Panc1 (cell line): ENCODE measurements around the gene KRTAP6-1. TPM values are rescaled to one million over a fixed set of nuclear protein-coding genes. Genes with fewer than 3 reads are reported as not detected.

ENCODE experiments used
- ATAC-seq: fragments of 200-7000 bp; cut with Tn5 transposase; 2 replicates; pipeline ENCODE4 v1.9.1; 2020; ENCODE audit warnings: mild to moderate bottlenecking, moderate library complexity
- BruUV-seq: library from RNA; stranded (reverse); fragments of 400-500 nt; replicated peaks from 2 replicates; lab custom pipeline; 2021; lab: Mats Ljungman, UMichigan
- CTCF ChIA-PET: fragments of 300-600 bp; sonication (Branson Sonifier 250); formaldehyde crosslinking; loops from one replicate; lab custom pipeline; 2022; ENCODE audit warnings: antibody characterized with exemption; lab: Charles Lee
- POLR2A ChIA-PET: fragments of 300-600 bp; sonication (Branson Sonifier 250); formaldehyde crosslinking; loops from one replicate; lab custom pipeline; 2022; ENCODE audit warnings: antibody characterized with exemption; lab: Charles Lee
- DNase-seq: peaks from one replicate; pipeline ENCODE4 v3.0.0-alpha.2; 2010; ENCODE audit warnings: low read depth, low spot score
- H3K27ac ChIP-seq: 2 replicates; pipeline ENCODE4 v1.5.1; 2011; ENCODE audit warnings: mild to moderate bottlenecking, low read length, inconsistent platforms
- H3K27me3 ChIP-seq: fragments of 200-500 bp; sonication (Bioruptor generic); 2 replicates; pipeline ENCODE4 v1.6.0; 2014; ENCODE audit warnings: low read length, inconsistent platforms; ENCODE audit not compliant: control insufficient read depth, insufficient read depth
- H3K36me3 ChIP-seq: fragments of 200-500 bp; sonication (Bioruptor generic); 2 replicates; pipeline ENCODE4 v1.5.1; 2014; ENCODE audit warnings: inconsistent platforms, mild to moderate bottlenecking, low read length, moderate library complexity; ENCODE audit not compliant: control insufficient read depth, insufficient read depth
- H3K4me1 ChIP-seq: 2 replicates; pipeline ENCODE4 v1.5.1; 2011; ENCODE audit warnings: inconsistent platforms, mild to moderate bottlenecking, low read length, moderate library complexity; ENCODE audit not compliant: control insufficient read depth, insufficient read depth
- H3K4me3 ChIP-seq, 2 experiments: 2 replicates each; pipeline ENCODE4 v1.5.1; 2011 to 2012; ENCODE audit warnings: low read depth in 2 of 2, low read length in 2 of 2, mild to moderate bottlenecking in 2 of 2, inconsistent platforms in 1 of 2, moderate library complexity in 1 of 2
- H3K9me3 ChIP-seq: fragments of 200-500 bp; sonication (Bioruptor generic); 2 replicates; pipeline ENCODE4 v1.5.1; 2014; ENCODE audit warnings: low read depth, mild to moderate bottlenecking, inconsistent platforms, low read length, moderate library complexity; ENCODE audit not compliant: control insufficient read depth, insufficient read depth
- POLR2AphosphoS5 ChIP-seq: IDR thresholded peaks from 2 replicates; pipeline ENCODE4 v1.6.1; 2012; ENCODE audit warnings: mild to moderate bottlenecking, low read depth, low read length, moderate library complexity
- SIN3A ChIP-seq: IDR thresholded peaks from 2 replicates; pipeline ENCODE4 v1.6.1; 2012; ENCODE audit warnings: low read depth, mild to moderate bottlenecking, low read length, moderate library complexity, borderline replicate concordance; ENCODE audit not compliant: insufficient read depth
- TCF7L2 ChIP-seq: IDR thresholded peaks from 2 replicates; pipeline ENCODE4 v1.6.1; 2011; ENCODE audit warnings: mild to moderate bottlenecking, low read depth, low read length, inconsistent platforms
- in situ Hi-C: cut with HindIII; loops from 2 replicates; pipeline ENCODE4 v1.10.0; 2016; ENCODE audit warnings: low sequenced_read_pairs, low pct_unique_long_range_greater_than_20kb
- intact Hi-C: fragments of 100-400 bp; cut with micrococcal nuclease; formaldehyde crosslinking; loops from one replicate; pipeline ENCODE4 v1.10.0; 2022; ENCODE audit not compliant: unreplicated experiment
- total RNA-seq: library from RNA; stranded (reverse); gene quantifications from one replicate; pipeline ENCODE4 v1.2.1, GENCODE V29; 2021; ENCODE audit not compliant: unreplicated experiment
- TF ChIP-seq, protein P1 (sequence below), 2 experiments: IDR thresholded peaks; 2 replicates each; pipeline ENCODE4 v1.6.1; 2011 to 2012; ENCODE audit warnings: low read depth in 2 of 2, control low read depth in 1 of 2, low read length in 1 of 2, mild to moderate bottlenecking in 1 of 2, moderate library complexity in 1 of 2; ENCODE audit not compliant: insufficient read depth in 1 of 2
- TF ChIP-seq, protein P2 (sequence below): fragments of 450-650 bp; IDR thresholded peaks from 2 replicates; pipeline ENCODE4 v1.5.1; 2017; ENCODE audit warnings: mild to moderate bottlenecking

Gene KRTAP6-1
- total RNA-seq, 1 experiment from 2014 or later: not detected

DNA sequence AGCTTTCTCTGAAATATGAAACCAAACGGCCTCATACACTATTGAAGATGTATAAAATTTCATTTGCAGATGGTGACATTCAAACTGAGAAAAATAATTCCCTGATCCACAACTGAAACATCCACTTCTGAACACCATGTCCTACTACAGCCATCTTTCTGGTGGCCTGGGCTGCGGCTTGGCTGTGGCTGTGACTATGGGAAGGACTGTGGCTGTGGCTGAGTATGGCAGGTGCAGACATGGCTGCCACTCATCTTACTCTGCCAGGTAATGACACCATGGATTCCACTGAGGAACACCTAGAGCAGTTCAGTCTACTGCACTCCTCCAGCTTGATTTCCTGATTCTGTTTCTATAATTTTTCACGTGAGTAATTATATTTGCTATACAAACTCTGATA, 6.8 kb upstream of the KRTAP6-1 start, which contains the start of gene KRTAP20-4:
Gene KRTAP20-4 (plus strand): TSS at position 106 of the 400 bp plus-strand sequence.
- intact Hi-C loops: no loop called here
- DNase-seq (no peak), ATAC-seq (no peak)
- H3K9me3 ChIP-seq: no peaks in the 10 kb centered on the region
- POLR2A ChIA-PET: no interaction called here
- no peaks in the 10 kb centered on the region for H3K4me1 ChIP-seq
- no peak within 1 kb of the TSS for H3K4me3 ChIP-seq
- H3K27me3 ChIP-seq: no peaks in the 10 kb centered on the region
- CTCF ChIA-PET: no interaction called here
- in situ Hi-C loops: no loop called here
- no peak for TF ChIP-seq TCF7L2
- TF ChIP-seq, protein P1, sequence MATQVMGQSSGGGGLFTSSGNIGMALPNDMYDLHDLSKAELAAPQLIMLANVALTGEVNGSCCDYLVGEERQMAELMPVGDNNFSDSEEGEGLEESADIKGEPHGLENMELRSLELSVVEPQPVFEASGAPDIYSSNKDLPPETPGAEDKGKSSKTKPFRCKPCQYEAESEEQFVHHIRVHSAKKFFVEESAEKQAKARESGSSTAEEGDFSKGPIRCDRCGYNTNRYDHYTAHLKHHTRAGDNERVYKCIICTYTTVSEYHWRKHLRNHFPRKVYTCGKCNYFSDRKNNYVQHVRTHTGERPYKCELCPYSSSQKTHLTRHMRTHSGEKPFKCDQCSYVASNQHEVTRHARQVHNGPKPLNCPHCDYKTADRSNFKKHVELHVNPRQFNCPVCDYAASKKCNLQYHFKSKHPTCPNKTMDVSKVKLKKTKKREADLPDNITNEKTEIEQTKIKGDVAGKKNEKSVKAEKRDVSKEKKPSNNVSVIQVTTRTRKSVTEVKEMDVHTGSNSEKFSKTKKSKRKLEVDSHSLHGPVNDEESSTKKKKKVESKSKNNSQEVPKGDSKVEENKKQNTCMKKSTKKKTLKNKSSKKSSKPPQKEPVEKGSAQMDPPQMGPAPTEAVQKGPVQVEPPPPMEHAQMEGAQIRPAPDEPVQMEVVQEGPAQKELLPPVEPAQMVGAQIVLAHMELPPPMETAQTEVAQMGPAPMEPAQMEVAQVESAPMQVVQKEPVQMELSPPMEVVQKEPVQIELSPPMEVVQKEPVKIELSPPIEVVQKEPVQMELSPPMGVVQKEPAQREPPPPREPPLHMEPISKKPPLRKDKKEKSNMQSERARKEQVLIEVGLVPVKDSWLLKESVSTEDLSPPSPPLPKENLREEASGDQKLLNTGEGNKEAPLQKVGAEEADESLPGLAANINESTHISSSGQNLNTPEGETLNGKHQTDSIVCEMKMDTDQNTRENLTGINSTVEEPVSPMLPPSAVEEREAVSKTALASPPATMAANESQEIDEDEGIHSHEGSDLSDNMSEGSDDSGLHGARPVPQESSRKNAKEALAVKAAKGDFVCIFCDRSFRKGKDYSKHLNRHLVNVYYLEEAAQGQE (IDR thresholded peaks at IDR 0.05; ENCODE audit: insufficient read depth in 1 of 2, low read depth in 2 of 2, low read length in 1 of 2): no peak
- TF ChIP-seq, protein P2, sequence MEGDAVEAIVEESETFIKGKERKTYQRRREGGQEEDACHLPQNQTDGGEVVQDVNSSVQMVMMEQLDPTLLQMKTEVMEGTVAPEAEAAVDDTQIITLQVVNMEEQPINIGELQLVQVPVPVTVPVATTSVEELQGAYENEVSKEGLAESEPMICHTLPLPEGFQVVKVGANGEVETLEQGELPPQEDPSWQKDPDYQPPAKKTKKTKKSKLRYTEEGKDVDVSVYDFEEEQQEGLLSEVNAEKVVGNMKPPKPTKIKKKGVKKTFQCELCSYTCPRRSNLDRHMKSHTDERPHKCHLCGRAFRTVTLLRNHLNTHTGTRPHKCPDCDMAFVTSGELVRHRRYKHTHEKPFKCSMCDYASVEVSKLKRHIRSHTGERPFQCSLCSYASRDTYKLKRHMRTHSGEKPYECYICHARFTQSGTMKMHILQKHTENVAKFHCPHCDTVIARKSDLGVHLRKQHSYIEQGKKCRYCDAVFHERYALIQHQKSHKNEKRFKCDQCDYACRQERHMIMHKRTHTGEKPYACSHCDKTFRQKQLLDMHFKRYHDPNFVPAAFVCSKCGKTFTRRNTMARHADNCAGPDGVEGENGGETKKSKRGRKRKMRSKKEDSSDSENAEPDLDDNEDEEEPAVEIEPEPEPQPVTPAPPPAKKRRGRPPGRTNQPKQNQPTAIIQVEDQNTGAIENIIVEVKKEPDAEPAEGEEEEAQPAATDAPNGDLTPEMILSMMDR: no peak
- no peak for TF ChIP-seq POLR2AphosphoS5
- TF ChIP-seq SIN3A: no peak
- no TSS peak for BruUV-seq
- no peak within 1 kb of the TSS for H3K27ac ChIP-seq
- no peaks in the 10 kb centered on the region for H3K36me3 ChIP-seq

DNA sequence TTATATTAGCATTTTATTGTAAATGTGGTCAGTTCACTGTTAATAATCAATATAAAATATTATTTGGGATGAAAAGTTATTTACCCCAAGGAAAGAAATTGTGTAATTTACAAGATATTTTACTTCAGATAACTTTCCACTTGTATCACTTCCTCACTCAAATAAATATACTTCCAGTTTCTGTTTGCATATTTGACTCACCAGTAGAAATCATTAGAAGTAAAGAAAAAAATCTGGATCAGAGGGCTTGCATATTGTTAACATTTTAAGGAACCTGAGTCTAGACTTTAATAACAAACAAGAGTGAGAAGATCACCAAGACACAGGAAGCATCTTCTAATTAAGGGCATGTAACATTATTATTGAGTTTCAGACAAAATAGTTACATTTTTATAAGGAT, 6.3 kb upstream of the KRTAP6-1 start:
- POLR2A ChIA-PET: no interaction called here
- H3K27ac ChIP-seq: no peak overlapping the region

More for the DNA sequence above, 6.3 kb upstream of the KRTAP6-1 start:
- in situ Hi-C loops: no loop called here
- DNase-seq: no peak
- Histone ChIP-seq H3K4me3 (no peak overlapping the region), H3K9me3 (no peaks in the 10 kb centered on the region), H3K36me3 (no peaks in the 10 kb centered on the region), H3K4me1 (no peaks in the 10 kb centered on the region), H3K27me3 (no peaks in the 10 kb centered on the region)
- CTCF ChIA-PET: no interaction called here
- intact Hi-C loops: no loop called here
- BruUV-seq: no TSS peak
- TF ChIP-seq, protein P1 (IDR thresholded peaks at IDR 0.05; ENCODE audit: insufficient read depth in 1 of 2, low read depth in 2 of 2, low read length in 1 of 2): no peak
- TF ChIP-seq, protein P2: no peak
- no peak for TF ChIP-seq SIN3A
- ATAC-seq: no peak
